Measurements from ENCODE around the gene COMMD1. TPM values are rescaled to one million over a fixed set of nuclear protein-coding genes. Genes with fewer than 3 reads are reported as not detected.

Gene COMMD1
- total RNA-seq, result 50.0 and 55.6 TPM in 2 replicates

DNA sequence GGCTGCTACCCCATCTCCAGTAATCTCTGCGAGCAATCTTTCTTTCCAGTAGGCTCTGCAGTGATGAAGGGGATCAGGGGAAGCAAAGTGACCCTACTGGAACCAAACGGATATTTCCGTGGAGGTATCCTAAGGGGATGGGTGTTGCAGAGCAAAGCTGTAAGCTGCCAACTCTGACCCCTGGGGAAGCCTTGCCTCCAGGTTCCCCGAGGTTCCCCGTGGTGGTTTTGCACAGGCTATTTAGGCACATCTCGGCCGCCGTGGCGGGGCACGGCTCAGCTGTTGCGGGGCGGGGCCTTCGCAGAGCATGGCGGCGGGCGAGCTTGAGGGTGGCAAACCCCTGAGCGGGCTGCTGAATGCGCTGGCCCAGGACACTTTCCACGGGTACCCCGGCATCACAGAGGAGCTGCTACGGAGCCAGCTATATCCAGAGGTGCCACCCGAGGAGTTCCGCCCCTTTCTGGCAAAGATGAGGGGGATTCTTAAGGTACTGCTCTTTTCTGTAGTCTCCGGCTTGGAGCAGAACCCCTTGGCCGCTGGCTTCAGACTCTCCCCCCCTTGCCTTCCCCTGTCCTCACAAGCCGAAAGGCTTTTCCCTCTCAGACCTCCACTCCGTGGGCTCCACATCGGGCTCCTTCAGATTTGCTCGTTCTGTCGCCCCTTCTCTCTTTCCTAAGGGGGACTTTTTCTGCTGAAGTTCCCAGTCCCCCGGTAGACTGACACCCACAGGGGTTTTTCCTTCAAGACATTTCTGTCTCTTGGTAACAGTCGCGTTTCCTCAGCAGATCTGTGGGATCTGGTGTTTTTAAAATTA lies at the start of gene COMMD1:
COMMD1 (plus strand) TSS at position 303 of the 814 bp plus-strand sequence; CDS start at position 308, 5 bp downstream.

GRCh38 chr2:61888267-61889055 lies 17.0 kb upstream of the COMMD1 start, which contains the start of gene CCT4:
TSS of gene CCT4 (minus strand) at chr2:61888656. CDS start at chr2:61888507, 149 bp downstream.

Small RNAs within 50 kb of the gene (small RNA-seq; reads per million reads assigned to genes)
- gene RF00019, result not detected

Other genes starting within 250 kb of the COMMD1 start
- 4.1 and 4.8 TPM in 2 replicates for gene FAM161A, start 51.6 kb upstream of the COMMD1 start, total RNA-seq
- gene CCT4, start 17.0 kb upstream of the COMMD1 start, total RNA-seq, result 260 and 274 TPM in 2 replicates